Stimulated activated CD4-positive, alpha-beta T cell treated with anti-CD3 and anti-CD28 coated beads, Interleukin-4, amount 100 ng/mL, for 48 hours (primary cell): Measurements from ENCODE around the gene USP10.

ENCODE experiments used
- DNase-seq, 2 donors: peaks; one replicate each; pipeline ENCODE4 v3.0.0-alpha.2; 2020; ENCODE audit warnings: low read depth in 2 of 2

USP10 gene

DNA sequence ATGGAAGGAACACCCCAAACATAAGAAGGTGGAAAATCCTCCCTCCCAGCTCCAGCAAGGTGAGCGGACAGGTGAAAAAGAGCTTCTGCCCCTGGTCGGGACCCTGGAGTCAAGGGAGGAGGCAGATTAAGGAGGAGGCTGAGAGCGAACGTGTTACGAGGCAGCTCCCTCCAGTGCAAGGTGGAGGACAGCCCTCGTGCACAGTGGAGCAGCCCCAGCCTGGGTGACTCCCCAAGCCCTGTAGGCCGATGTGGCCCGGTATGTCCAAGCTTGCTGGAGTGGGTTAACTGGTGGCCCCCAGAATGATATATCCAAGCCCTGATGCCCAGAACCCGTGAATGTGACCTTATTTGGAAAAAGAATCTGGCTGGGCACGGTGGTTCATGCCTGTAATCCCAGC is 104.5 kb downstream of the USP10 start:
- DNase-seq, result no peak

- DNase-seq, result no peak
Observed at GRCh38 chr16:84806256-84806889, 106.6 kb downstream of the USP10 start.

- no peak for DNase-seq
Observed at GRCh38 chr16:84806890-84807258, 107.1 kb downstream of the USP10 start.

DNA sequence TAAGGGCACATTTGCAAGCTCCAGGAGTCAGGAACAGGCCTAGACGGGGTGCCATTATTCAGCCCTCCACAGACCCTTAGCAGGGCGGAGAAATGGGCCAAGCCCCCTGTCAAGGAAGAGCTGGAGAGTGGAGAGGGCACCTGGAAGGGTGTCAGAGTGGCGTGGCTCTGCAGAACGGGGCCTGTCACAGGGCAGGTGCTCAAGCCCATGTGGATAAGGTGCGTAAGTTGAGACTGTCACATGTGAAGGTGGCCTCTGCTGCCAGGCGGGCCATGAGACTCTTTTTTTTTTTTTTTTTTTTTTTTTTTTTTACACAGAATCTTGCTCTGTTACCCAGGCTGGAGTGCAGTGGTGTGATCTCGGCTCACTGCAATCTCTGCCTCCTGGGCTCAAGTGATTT is 108.0 kb downstream of the USP10 start:
- DNase-seq, result no peak

- DNase-seq, result no peak
Observed at GRCh38 chr16:84808826-84809225, 109.0 kb downstream of the USP10 start.

GRCh38 chr16:84810518-84811273 is 110.9 kb downstream of the USP10 start:
- no peak for DNase-seq

DNA sequence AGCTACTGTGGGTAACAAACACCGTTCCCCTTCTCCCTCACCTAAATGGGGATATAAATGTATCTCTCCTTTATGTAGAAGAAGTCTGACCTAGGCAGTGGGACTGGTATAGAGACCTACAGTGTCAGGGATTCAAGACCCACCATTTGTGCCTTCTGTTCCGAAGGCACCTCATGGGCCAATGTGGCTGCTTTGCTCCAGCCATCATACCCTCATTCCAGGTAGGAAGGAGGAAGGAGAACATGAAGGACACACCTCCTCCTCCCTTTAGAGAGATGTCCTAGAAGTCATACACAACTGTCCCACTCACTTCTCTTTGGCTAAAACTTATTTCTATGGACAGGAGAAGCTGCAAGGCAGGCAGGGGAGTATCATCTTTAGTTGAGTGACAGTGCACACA is 111.7 kb downstream of the USP10 start:
- no peak for DNase-seq

DNA sequence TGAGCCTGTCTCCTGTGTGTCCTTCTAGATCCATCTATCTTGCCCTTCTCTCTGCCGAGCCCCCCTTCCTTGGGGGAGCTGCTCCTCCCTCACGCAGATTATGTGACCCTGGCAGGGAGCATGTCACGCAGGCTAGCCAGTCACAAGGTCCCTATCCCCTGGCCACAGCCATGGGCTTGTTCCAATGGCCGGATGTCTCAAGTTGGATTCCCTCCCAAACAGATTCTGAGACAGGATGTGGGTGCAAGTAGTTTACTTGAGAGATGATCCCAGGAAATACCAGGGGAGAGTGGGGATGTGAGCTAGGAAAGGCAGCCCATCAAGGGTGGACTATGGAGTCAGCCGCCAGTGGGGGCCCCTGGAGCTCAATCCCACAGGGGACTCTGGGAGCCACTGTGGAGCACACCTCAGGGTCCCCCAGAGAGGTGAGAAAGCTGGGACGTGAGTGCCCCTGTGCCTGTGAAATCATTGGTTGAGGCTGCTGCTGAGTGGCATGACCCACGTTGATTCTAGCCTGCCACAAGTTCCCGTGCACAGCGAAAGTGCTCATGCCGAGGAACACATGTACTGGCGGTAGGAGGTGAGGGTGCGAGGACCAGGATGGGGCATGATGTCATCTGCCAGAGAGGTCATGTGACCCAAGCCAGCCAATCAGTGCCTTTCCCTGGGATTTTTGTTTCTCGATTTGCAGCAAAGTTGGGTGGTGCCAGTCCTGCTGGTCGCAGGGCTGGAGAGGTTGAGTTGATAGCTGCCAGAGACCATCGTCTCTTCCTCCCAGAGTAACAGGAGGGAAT is 113.5 kb downstream of the USP10 start:
- DNase-seq, result no peak

DNA sequence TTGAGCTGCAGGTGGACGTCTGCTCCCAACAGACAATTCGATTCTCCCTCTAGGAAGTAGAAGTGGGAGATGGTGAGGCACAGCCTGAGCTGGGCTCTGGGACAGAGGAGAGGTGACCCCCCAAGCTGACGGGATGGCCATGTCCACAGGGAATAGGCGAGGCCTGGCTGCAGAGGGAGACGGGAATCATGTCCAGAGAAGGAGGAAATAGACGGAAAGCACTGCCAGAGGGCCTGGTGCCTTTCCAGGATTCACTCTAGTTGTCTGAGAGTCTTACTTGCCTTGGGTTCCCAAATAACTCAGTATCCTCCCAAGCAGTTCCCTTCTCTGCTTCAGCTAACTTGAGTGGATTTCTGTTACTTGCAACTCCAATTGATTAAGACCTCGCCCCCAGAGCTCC is 115.7 kb downstream of the USP10 start:
- DNase-seq, result no peak

- DNase-seq, result no peak
Observed at GRCh38 chr16:84816023-84816422, 116.2 kb downstream of the USP10 start.

DNA sequence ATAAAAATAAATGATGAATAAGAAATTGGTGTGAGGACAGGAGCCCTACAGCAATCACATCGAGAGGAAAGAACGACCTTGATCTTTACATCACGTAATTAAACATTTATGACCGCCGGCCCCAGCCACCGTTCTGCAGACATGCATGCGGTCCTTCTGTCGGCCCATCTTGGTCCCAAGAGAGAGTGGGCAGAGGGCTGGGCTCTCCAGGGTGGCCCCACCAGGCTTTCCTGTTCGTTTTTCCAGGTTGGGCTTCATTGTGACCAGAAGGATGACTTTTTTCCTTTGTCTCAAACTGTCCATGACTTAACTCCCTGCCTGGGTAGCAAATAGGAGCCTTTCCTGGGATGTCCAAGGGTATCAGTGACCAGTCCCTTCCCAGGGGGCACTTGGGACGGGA is 116.7 kb downstream of the USP10 start:
- no peak for DNase-seq

GRCh38 chr16:84817206-84817605 is 117.4 kb downstream of the USP10 start:
- no peak for DNase-seq

DNA sequence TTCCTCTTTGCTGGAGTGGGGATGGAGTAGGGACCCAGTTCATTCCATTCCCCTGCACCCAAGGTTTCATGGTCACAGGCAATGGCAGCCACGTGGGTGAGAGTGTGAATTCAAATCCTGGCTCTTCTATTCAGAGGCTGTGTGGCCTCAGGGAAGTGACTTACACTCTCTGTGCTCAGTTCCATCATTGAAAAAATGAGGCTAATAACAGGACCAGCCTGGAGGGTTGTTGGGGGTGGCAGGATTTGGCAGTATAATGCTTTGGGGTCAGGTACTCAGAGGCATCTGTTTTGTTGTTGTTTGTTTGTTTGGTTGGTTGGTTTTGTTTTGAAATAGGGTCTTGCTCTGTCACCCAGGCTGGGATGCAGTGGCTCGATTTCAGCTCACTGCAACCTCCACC is 117.8 kb downstream of the USP10 start:
- no peak for DNase-seq

DNA sequence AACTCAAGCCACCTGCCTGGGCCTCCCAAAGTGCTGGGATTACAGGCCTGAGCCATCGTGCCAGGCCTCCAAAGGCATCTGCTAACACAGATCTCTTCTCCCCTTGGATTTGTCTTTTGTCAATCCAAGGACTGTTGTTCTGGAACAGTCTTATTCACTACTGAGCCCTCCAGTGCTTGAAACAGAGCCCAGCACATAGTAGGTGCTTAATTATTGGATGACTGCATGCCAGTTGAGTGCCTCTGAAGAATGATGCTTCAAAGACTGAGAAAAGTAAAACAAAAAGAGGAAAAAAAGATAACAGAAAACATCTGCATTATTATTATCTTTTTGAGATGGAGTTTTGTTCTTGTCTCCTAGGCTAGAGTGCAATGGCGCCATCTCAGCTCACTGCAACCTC is 118.3 kb downstream of the USP10 start:
- DNase-seq, result no peak

DNA sequence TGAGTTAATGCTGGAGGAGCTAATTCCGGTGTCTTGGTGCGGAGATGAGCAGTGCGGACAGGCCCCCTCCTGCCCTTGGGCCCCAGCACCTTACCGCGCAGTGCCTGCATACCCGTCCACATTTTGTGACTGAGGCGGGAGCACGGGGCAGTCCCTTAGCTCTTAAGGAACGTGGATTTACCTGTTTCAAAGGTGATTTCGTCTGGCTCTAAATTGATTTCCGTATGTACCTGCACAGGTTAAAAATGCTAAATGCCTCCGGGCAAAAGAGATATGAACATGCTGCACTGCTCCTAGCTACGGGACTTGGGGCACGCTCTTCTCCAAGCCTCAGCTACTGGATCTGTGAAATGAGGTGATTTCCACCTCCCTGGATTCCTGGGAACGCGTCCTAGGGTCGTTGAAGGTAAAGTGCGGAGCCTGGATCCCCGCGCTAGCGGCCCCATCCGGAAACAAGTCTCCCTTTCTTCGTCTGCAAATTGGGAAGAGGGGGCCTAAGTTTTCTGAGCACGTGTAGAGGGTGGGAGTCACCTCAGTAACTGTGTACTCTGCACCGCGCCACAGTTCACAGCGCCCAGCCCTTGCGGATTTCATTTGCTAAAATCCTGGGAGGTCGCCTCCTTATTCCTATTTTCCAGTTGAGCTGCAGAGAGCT is 119.3 kb downstream of the USP10 start:
- DNase-seq, result no peak

DNA sequence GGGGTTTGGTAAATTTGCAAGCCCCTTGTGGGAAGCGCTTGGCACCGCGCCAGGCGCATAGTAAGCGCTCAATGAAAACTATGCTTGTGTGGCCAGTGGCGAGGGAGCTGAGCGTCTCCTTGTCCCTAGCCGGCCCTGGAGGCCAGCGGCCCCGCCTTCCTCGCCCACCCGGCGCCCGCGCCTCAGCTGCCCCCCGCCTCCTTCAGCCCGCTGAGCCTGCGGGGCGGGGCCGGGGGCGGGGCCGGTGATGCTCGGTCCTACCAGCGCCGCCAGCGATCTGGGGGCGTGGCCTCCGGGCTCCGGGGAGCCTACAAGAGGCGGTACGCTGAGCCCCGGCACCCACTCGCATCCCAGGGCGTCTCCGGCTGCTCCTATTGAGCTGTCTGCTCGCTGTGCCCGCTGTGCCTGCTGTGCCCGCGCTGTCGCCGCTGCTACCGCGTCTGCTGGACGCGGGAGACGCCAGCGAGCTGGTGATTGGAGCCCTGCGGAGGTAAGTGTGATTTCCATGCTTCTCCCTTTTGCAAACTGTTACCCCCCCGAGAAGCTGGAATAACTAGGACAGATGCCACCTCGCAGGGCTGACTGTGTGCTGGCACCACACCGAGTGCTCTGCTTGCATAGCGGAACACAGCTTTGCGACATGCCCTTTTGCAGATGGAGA is 120.0 kb downstream of the USP10 start, which contains the start of gene CRISPLD2:
TSS of gene CRISPLD2 (plus strand) at position 342 of the 661 bp plus-strand sequence. CDS start 18,511 bp downstream, outside the sequence.
- peak; percentile 86 to 88 for DNase-seq

GRCh38 chr16:84820305-84820684 is 120.5 kb downstream of the USP10 start:
- DNase-seq, result no peak

DNA sequence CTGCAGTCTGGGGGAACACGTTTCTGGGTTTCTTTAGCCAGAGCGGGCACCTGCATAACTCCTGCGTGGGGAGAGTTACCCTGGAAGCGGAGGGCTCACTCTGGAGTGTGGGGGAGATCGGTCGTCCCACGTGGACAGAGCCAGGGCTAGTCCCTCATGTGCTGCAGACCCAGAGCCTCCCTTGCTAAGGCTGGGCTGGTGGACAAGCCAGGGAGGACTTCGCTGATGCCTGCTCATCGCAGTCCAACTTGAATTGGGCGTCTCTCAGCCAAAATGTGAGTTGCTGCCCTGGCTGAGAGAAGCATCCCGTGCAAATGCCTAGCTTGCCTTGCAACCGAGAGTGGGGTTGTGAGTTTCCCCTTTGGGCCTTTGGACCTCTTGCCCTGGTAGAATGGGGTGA is 121.0 kb downstream of the USP10 start:
- no peak for DNase-seq

DNA sequence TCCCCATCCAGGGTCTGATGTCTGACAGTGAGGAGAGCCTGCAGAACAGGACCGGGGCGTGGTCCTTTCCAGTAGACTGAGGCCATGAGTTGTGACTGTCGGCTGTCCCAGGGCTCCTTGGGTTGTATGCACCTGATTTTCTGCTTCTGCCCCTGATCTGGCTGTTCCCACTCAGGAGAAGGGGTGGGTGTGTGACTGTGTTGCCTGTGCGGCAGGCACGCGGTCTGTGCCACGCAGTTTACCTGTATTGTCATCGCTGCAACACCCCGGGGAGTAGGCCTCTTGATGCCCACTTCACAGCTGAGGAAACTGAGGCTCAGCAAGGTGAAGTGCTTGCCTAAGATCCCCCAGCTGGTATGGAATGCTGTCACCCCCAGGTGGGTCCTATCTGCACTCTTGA is 121.4 kb downstream of the USP10 start:
- DNase-seq, result no peak

GRCh38 chr16:84821728-84822689 is 122.2 kb downstream of the USP10 start:
- no peak for DNase-seq

DNA sequence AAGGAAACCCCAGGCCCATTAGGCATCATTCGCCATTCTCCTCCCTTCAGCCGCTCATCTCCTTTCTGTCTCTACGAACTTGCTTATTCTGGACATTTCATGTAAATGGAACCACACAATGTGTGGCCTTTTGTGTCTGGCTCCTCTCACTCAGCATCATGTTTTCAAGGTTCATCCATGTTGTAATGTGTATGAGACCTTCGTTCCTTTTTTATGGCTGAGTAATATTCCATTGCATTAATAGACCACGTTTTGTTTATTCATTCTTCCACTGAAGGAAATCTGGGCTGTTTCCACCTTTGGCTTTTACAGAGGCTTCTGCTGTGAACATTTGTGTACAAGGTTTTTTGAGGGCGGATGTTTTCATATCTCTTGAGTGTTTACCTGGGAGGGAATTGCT is 123.2 kb downstream of the USP10 start:
- no peak for DNase-seq
